Measurements from ENCODE around the gene TIMP3.

The TIMP3 gene

GRCh38 chr22:32786027-32786418 lies 15.5 kb upstream of the TIMP3 start:
- TF ChIP-seq ZNF565 (CRISPR knock-in tag; conservative IDR thresholded peaks at IDR 0.05; ENCODE audit: low read depth) (no peak), ZNF70 (CRISPR knock-in tag; IDR thresholded peaks at IDR 0.05) (no peak), TOX (CRISPR knock-in tag; IDR thresholded peaks at IDR 0.05; ENCODE audit: borderline replicate concordance) (no peak), OSR1 (CRISPR knock-in tag; IDR thresholded peaks at IDR 0.05) (no peak), CSRNP3 (CRISPR knock-in tag; IDR thresholded peaks at IDR 0.05) (no peak), ZNF8 (CRISPR knock-in tag; IDR thresholded peaks at IDR 0.05) (no peak), TSHZ2 (CRISPR knock-in tag; IDR thresholded peaks at IDR 0.05) (no peak), TCF4 (CRISPR knock-in tag; IDR thresholded peaks at IDR 0.05; ENCODE audit: borderline replicate concordance) (no peak), POU6F1 (CRISPR knock-in tag; IDR thresholded peaks at IDR 0.05; ENCODE audit: borderline replicate concordance, low read depth) (no peak), PATZ1 (CRISPR knock-in tag; IDR thresholded peaks at IDR 0.05; ENCODE audit: borderline replicate concordance) (no peak), ZFP3 (CRISPR knock-in tag; IDR thresholded peaks at IDR 0.05) (no peak)
- ATAC-seq = no peak

- ATAC-seq = peak; percentile 79
- TF ChIP-seq TCF4 (CRISPR knock-in tag; IDR thresholded peaks at IDR 0.05; ENCODE audit: borderline replicate concordance) (no peak), PATZ1 (CRISPR knock-in tag; IDR thresholded peaks at IDR 0.05; ENCODE audit: borderline replicate concordance) (0 out of 2 replicates have a peak, but pooled peaks have one; percentile 30), ZNF565 (CRISPR knock-in tag; conservative IDR thresholded peaks at IDR 0.05; ENCODE audit: low read depth) (no peak), GLIS3 (CRISPR knock-in tag; IDR thresholded peaks at IDR 0.05) (no peak), ISL1 (CRISPR knock-in tag; IDR thresholded peaks at IDR 0.05) (peak; percentile 76), PPARA (CRISPR knock-in tag; IDR thresholded peaks at IDR 0.05; ENCODE audit: borderline replicate concordance) (no peak), SNAI2 (CRISPR knock-in tag; IDR thresholded peaks at IDR 0.05) (no peak), CSDC2 (CRISPR knock-in tag; IDR thresholded peaks at IDR 0.05) (no peak), CREB5 (CRISPR knock-in tag; IDR thresholded peaks at IDR 0.05; ENCODE audit: low read depth) (no peak)
These were observed 12.4 kb upstream of the TIMP3 start for GRCh38 chr22:32788904-32789624.

Data from SK-N-SH treated with all-trans-retinoic acid at 6 μM for 48 hours (cell line).